ENCODE measurements around the gene ZMYM4. TPM values are rescaled to one million over a fixed set of nuclear protein-coding genes. Genes with fewer than 3 reads are reported as not detected.
"Not testable (repeated sequence)": the region's sequence is repeated elsewhere in the genome, so short reads cannot be mapped to it uniquely, and the experiment has no call there.

The ZMYM4 gene
- total RNA-seq, 1 experiment from 2014 or later = 62.7 TPM

GRCh38 chr1:35463232-35463631 is 194.7 kb downstream of the ZMYM4 start:
- TF ChIP-seq, protein P1, sequence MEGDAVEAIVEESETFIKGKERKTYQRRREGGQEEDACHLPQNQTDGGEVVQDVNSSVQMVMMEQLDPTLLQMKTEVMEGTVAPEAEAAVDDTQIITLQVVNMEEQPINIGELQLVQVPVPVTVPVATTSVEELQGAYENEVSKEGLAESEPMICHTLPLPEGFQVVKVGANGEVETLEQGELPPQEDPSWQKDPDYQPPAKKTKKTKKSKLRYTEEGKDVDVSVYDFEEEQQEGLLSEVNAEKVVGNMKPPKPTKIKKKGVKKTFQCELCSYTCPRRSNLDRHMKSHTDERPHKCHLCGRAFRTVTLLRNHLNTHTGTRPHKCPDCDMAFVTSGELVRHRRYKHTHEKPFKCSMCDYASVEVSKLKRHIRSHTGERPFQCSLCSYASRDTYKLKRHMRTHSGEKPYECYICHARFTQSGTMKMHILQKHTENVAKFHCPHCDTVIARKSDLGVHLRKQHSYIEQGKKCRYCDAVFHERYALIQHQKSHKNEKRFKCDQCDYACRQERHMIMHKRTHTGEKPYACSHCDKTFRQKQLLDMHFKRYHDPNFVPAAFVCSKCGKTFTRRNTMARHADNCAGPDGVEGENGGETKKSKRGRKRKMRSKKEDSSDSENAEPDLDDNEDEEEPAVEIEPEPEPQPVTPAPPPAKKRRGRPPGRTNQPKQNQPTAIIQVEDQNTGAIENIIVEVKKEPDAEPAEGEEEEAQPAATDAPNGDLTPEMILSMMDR (IDR thresholded peaks at IDR 0.05; ENCODE audit: unreplicated experiment) = no peak
- BruUV-seq (replicated peaks) = no TSS peak
- H3K9me3 Mint-ChIP-seq (ENCODE audit: low read depth, unreplicated experiment) = peaks cover 8% of the 10 kb centered on the region
- H3K4me3 Mint-ChIP-seq (ENCODE audit: low read depth, unreplicated experiment) = no peak overlapping the region
- H3K36me3 Mint-ChIP-seq (ENCODE audit: insufficient read depth, unreplicated experiment) = peaks cover 23% of the 10 kb centered on the region
- CTCF ChIA-PET = no interaction called here
- no peak for DNase-seq
- peaks cover 12% of the 10 kb centered on the region for H3K4me1 Mint-ChIP-seq (ENCODE audit: low read depth, unreplicated experiment)
- H3K27ac Mint-ChIP-seq (ENCODE audit: unreplicated experiment) = no peak overlapping the region
- no peaks in the 10 kb centered on the region for H3K27me3 Mint-ChIP-seq (ENCODE audit: unreplicated experiment)
- intact Hi-C loops (cut with micrococcal nuclease; ENCODE audit: unreplicated experiment) = no loop called here

DNA sequence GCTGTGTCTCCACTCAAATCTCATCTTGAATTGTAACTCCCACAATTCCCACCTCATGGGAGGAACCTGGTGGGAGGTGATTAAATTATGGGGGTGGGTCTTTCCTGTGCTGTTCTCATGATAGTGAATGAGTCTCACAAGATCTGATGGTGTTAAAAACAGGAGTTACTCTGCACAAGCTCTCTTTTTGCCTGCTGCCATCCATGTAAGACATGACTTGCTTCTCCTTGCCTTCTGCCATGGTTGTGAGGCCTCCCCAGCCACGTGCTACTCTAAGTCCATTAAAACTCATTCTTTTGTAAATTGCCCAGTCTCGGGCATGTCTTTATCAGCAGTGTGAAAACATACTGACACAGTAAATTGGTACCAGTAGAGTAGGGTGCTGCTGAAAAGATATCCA is 195.2 kb downstream of the ZMYM4 start:
- H3K27ac Mint-ChIP-seq (ENCODE audit: unreplicated experiment); CTCF ChIA-PET; BruUV-seq (replicated peaks); H3K4me3 Mint-ChIP-seq (ENCODE audit: low read depth, unreplicated experiment); intact Hi-C loops (cut with micrococcal nuclease; ENCODE audit: unreplicated experiment); DNase-seq; H3K27me3 Mint-ChIP-seq (ENCODE audit: unreplicated experiment); H3K9me3 Mint-ChIP-seq (ENCODE audit: low read depth, unreplicated experiment): not testable (repeated sequence)
- Mint-ChIP-seq H3K36me3 (ENCODE audit: insufficient read depth, unreplicated experiment) (peaks cover 24% of the 10 kb centered on the region), H3K4me1 (ENCODE audit: low read depth, unreplicated experiment) (peaks cover 18% of the 10 kb centered on the region)

GRCh38 chr1:35466120-35466519 is 197.6 kb downstream of the ZMYM4 start:
- BruUV-seq (replicated peaks) = no TSS peak
- H3K27me3 Mint-ChIP-seq (ENCODE audit: unreplicated experiment) = no peaks in the 10 kb centered on the region
- H3K27ac Mint-ChIP-seq (ENCODE audit: unreplicated experiment) = no peak overlapping the region
- TF ChIP-seq, protein P1 (IDR thresholded peaks at IDR 0.05; ENCODE audit: unreplicated experiment) = no peak
- peaks cover 8% of the 10 kb centered on the region for H3K9me3 Mint-ChIP-seq (ENCODE audit: low read depth, unreplicated experiment)
- peaks cover 19% of the 10 kb centered on the region for H3K4me1 Mint-ChIP-seq (ENCODE audit: low read depth, unreplicated experiment)
- no peak for DNase-seq
- H3K36me3 Mint-ChIP-seq (ENCODE audit: insufficient read depth, unreplicated experiment) = peaks cover 30% of the 10 kb centered on the region
- intact Hi-C loops (cut with micrococcal nuclease; ENCODE audit: unreplicated experiment) = loop anchor here (5.0 kb wide), 1 partner anchor 41 kb away; no protein-coding TSS in a partner anchor
- H3K4me3 Mint-ChIP-seq (ENCODE audit: low read depth, unreplicated experiment) = no peak overlapping the region
- CTCF ChIA-PET = no interaction called here

GRCh38 chr1:35470977-35471613 is 202.6 kb downstream of the ZMYM4 start:
- DNase-seq = no peak
- CTCF ChIA-PET = no interaction called here
- BruUV-seq (replicated peaks) = no TSS peak
- Mint-ChIP-seq H3K36me3 (ENCODE audit: insufficient read depth, unreplicated experiment) (peaks cover 12% of the 10 kb centered on the region), H3K4me1 (ENCODE audit: low read depth, unreplicated experiment) (peaks cover 19% of the 10 kb centered on the region), H3K27me3 (ENCODE audit: unreplicated experiment) (no peaks in the 10 kb centered on the region), H3K9me3 (ENCODE audit: low read depth, unreplicated experiment) (no peaks in the 10 kb centered on the region), H3K27ac (ENCODE audit: unreplicated experiment) (no peak overlapping the region), H3K4me3 (ENCODE audit: low read depth, unreplicated experiment) (no peak overlapping the region)
- TF ChIP-seq, protein P1 (IDR thresholded peaks at IDR 0.05; ENCODE audit: unreplicated experiment) = no peak
- intact Hi-C loops (cut with micrococcal nuclease; ENCODE audit: unreplicated experiment) = no loop called here

Other genes starting within 250 kb of the ZMYM4 start
- 16.7 and 31.4 TPM in 2 replicates for gene ZMYM6, start 236.8 kb upstream of the ZMYM4 start, total RNA-seq (2022)
- gene ZMYM1, start 189.3 kb upstream of the ZMYM4 start, total RNA-seq (2022) = 33.4 and 40.2 TPM in 2 replicates
- 328 and 369 TPM in 2 replicates for gene SFPQ, start 75.6 kb upstream of the ZMYM4 start, total RNA-seq (2022)

All from Calu3 (cell line).